GM19025 (cell line): ENCODE measurements around the gene PLA2G6.

ENCODE experiments used
- ATAC-seq: cut with Tn5 transposase; IDR thresholded peaks from one replicate; pipeline ENCODE4 v1.9.1; 2021; ENCODE audit warnings: mild to moderate bottlenecking, low read depth, moderate library complexity; ENCODE audit not compliant: unreplicated experiment

The PLA2G6 gene

GRCh38 chr22:38075961-38076360, 105.7 kb downstream of the PLA2G6 start:
- no peak for ATAC-seq

GRCh38 chr22:38075105-38075825, 106.4 kb downstream of the PLA2G6 start:
- no peak for ATAC-seq

DNA sequence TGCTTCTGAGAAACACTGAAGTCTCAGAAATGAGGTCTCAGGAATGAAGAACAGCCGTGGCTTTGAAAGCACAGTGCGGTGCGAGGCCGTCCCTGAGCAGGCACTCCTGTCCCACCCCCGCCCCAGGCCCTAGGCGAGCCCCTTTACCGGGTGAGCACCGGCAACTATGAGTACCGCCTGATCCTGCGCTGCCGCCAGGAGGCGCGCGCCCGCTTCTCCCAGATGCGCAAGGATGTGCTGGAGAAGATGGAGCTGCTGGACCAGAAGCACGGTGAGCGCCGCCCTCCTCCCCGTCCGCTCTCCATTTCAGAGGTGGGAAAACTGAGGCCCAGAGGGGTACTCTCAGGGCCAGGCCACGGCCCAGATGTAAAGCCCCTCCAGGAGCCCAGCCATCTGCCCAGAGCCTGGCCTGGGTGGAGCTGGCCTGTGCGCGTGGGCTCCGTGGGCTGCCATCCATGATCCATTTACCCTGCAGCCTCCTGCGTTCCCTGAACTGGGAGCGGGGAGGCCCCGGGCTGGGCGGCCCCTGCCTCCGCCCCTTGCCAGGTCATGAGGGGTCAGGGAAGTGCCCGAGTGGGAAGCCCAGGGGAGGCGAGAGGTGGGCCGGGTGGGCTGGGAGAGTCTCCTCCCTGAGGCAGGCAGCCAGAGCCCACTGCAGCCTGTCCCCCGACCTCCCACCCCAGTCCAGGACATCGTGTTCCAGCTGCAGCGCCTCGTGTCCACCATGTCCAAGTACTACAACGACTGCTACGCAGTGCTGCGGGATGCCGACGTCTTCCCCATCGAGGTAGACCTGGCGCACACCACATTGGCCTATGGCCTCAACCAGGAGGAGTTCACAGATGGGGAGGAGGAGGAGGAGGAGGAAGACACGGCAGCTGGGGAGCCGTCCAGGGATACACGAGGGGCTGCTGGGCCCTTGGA, 107.2 kb downstream of the PLA2G6 start:
- ATAC-seq = no peak

- no peak for ATAC-seq
Measured at GRCh38 chr22:38073150-38074130, 108.2 kb downstream of the PLA2G6 start.

GRCh38 chr22:38072322-38073149, 109.1 kb downstream of the PLA2G6 start:
- ATAC-seq = no peak

DNA sequence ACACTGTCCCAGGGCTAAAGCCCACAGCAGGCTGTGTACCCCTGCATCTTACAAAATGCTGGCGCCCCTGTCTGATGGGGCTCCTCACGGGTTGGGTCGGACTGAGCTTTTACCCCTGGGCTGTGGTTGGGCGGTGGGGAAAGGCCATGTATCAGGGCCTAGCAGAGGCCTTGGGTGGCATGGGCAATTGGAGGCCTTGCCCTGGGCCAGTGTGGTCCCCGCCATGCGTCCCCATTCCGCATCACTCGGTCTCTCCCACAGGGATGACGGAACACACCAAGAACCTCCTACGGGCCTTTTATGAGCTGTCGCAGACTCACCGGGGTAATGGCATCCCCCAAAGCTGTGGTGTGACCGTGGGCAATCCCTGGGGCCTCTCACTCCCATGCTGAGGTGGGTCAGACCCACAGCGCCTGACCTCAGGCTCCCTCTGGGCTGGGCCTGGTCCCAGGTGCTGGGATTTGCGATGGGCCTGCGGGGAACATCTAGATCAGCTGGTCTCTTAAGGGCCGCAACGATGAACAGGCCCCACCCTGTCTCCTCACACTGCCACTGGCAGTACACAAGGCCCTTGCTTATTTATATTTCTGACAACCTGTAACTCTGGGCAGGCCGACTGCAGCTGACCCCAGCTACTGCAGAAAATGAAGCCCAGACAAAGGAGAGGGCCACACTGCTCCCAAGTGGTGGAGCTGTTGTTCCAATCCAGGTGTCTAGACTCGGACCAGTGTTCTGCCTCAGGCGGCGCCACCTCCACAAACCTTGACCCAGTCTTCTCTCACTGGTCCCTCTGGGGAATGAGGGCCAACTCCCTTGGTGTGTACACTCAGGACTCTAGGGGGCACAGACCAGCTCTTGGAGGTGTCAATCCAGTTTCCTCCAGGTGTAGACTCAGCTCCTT, 110.0 kb downstream of the PLA2G6 start:
- ATAC-seq = no peak

DNA sequence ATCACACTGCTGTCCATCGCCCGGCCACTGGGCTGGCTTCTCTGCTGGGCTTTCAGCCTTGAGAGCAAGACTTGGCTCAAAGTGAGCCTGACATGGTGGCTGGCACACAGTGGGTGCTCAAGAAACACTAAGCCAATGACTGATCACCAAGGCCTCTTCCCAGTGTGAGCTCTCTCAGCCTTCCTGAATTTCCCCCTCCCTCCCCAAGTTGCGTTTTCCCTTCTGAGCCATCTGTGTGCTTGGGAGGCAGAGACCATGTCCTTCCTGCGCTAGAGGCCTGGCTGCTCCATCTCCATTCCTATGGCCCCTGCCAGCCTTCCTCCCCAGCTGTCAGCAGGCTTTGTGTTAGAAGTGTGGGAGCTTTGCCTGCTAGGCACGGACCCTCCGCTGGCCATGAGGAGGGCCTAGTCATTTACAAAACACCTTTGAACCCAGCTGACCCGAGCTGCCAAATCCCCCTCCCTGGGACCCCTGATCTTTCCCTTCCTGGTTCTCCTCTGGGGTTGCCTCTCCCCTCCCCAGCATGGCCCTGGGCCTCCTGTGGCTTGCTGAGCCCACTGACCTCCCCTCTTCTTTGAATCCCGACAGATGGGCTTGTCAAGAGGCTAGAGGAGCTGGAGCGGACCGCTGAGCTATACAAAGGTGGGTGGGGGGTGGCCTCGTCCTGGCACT, 111.2 kb downstream of the PLA2G6 start:
- ATAC-seq = no peak

DNA sequence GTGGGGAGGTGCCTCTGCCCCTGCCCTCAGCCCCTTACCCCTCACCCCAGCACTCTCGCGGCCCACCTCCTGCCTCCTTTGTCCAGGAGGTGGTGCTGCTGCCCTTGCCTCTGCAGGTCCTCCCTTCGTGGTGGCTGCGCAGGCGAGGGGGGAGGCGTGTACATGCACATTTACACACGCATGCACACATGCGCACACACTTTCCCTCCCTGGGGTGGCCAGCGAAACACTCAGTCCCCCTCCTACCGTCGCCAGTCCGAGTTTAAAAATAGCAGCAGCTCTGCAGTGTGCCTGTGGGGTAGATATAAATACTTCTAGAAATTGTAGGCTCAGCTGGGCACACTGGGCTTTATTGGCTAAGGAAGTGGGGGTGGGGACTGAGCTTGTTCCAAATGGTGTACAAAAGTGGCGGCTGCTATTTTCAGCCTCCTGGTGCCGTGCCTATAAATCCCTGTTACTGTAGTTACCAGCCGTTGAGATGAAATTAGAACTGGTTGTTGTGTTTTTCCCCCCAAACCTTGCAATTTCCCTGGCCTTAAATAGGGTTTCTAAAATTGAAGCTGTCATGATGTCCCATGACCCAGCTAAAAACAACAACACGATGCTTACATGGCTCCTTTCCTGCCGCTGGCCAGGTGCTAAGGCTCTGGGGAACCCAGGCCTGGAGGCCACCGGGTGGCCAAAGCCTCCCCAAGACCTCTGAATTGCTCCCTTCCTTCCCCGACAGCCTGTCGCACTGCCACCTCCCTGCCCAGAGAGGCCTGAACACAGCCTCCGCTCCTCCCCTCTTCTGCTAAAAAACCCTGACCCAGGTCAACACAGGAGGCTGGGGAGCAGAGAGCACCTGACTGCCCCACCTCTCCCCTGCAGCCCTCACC, 112.0 kb downstream of the PLA2G6 start:
- ATAC-seq = no peak

DNA sequence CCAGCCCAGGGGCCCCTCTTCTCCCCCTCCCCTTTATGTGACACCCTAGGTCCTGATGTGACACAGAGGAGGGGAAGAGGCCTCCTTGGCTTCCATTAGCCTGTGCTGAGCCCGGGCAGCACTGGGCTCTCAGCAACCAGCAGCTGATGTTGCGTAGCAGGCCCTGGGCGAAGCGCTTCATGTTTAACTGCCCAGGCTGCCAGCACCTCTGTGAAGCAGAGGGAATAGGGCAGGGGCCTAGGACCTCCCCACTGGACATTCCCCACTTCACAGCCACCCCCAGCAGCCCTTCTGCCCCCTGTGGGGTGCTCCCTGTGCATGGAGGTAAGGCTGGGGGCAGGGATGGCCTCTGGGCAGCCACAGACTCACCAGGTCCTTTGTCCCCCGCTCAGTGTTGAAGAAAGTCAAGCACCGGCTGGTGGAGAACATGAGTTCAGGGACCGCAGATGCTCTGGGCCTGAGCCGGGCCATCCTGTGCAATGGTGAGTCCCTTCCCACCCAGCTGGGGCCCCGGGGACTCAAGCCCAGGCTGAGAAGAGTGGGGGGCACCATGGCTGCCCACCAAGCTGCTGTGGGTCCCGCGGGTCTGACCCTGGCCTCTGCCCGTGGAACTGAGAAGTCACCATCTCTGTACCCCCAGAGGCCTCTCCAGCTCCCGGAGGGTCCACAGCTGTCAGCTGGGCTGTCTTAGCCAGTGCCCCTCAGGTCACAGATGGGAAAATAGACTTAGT, 112.8 kb downstream of the PLA2G6 start:
- ATAC-seq = no peak

GRCh38 chr22:38067761-38068360, 113.8 kb downstream of the PLA2G6 start:
- ATAC-seq = no peak

- ATAC-seq = no peak
Measured at GRCh38 chr22:38067028-38067415, 114.6 kb downstream of the PLA2G6 start.

- no peak for ATAC-seq
Measured at GRCh38 chr22:38066381-38067027, 115.1 kb downstream of the PLA2G6 start.

- no peak for ATAC-seq
Measured at GRCh38 chr22:38065539-38065938, 116.1 kb downstream of the PLA2G6 start.

DNA sequence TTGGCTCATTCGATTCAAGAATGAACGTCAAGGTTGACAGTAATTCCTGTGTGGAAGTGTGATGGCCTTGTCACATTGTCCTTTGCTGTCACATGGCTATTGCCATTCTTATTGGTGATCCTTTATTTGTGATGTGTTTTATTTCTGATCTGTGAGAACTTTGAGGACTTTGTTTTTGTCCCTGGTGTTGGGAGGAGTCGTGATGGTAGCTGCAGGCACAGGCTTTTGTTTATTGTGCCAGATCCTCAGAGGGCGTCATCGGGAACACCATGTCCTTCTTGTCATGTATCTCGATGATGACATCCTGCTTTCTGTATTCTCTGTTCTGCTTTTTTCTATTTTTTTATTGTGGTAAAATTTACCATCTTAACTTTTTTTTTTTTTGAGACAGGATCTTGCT, 118.8 kb downstream of the PLA2G6 start:
- no peak for ATAC-seq
